Measurements from ENCODE around the gene MACROD2. TPM values are rescaled to one million over a fixed set of nuclear protein-coding genes. Genes with fewer than 3 reads are reported as not detected.

Gene MACROD2
- polyA plus RNA-seq, 1 donor from 2014 or later, result 23.2 TPM

- Histone ChIP-seq H3K4me3 (ENCODE audit: low read length) (no peak overlapping the region), H3K79me2 (replicated peaks; ENCODE audit: insufficient read depth, low read length) (no peaks in the 10 kb centered on the region), H3K9ac (ENCODE audit: low read length) (no peak overlapping the region), H4K20me1 (ENCODE audit: insufficient read depth) (no peaks in the 10 kb centered on the region), H3F3A (ENCODE audit: insufficient read depth, low read length, poor library complexity, severe bottlenecking) (no peaks in the 10 kb centered on the region), H2AFZ (ENCODE audit: low read depth, low read length) (no peak overlapping the region), H3K36me3 (ENCODE audit: insufficient read depth, low read length) (no peaks in the 10 kb centered on the region), H3K27ac (ENCODE audit: low read length) (no peak overlapping the region), H3K4me2 (ENCODE audit: low read length) (no peak overlapping the region), H3K9me3 (ENCODE audit: low read length) (no peaks in the 10 kb centered on the region), H3K9me2 (ENCODE audit: insufficient read depth, low read length) (no peaks in the 10 kb centered on the region), H3K27me3 (ENCODE audit: insufficient read depth, low read depth, low read length) (no peaks in the 10 kb centered on the region)
- no peak for TF ChIP-seq POLR2AphosphoS5 (IDR thresholded peaks at IDR 0.05)
- no peak for TF ChIP-seq TAF1 (IDR thresholded peaks at IDR 0.05; ENCODE audit: low read depth)
- TF ChIP-seq SMC3 (conservative IDR thresholded peaks at IDR 0.05; ENCODE audit: poor library complexity), result no peak
- no peak for TF ChIP-seq CTCF (IDR thresholded peaks at IDR 0.05; ENCODE audit: poor library complexity, severe bottlenecking)
- no peak for TF ChIP-seq RAD21 (conservative IDR thresholded peaks at IDR 0.05)
- no peak for TF ChIP-seq EZH2 (IDR thresholded peaks at IDR 0.05; ENCODE audit: borderline replicate concordance, insufficient read depth, low read length, poor library complexity, severe bottlenecking)
- no peak for TF ChIP-seq REST (IDR thresholded peaks at IDR 0.05; ENCODE audit: borderline replicate concordance)
- TF ChIP-seq EP300 (conservative IDR thresholded peaks at IDR 0.05; ENCODE audit: poor library complexity, severe bottlenecking), result no peak
- no peak for TF ChIP-seq MXI1 (conservative IDR thresholded peaks at IDR 0.05; ENCODE audit: poor library complexity, severe bottlenecking)
Measured at GRCh38 chr20:15986690-15987089, 1991.4 kb downstream of the MACROD2 start.

- Histone ChIP-seq H3K4me2 (ENCODE audit: low read length) (no peak overlapping the region), H3K27ac (ENCODE audit: low read length) (no peak overlapping the region), H3K9me3 (ENCODE audit: low read length) (peaks cover 3% of the 10 kb centered on the region), H3K4me3 (ENCODE audit: low read length) (no peak overlapping the region), H2AFZ (ENCODE audit: low read depth, low read length) (no peak overlapping the region), H3K9me2 (ENCODE audit: insufficient read depth, low read length) (no peaks in the 10 kb centered on the region), H3K36me3 (ENCODE audit: insufficient read depth, low read length) (no peaks in the 10 kb centered on the region), H3K79me2 (replicated peaks; ENCODE audit: insufficient read depth, low read length) (no peaks in the 10 kb centered on the region), H3K9ac (ENCODE audit: low read length) (no peak overlapping the region), H4K20me1 (ENCODE audit: insufficient read depth) (no peaks in the 10 kb centered on the region), H3F3A (ENCODE audit: insufficient read depth, low read length, poor library complexity, severe bottlenecking) (no peaks in the 10 kb centered on the region), H3K27me3 (ENCODE audit: insufficient read depth, low read depth, low read length) (no peaks in the 10 kb centered on the region)
- TF ChIP-seq SMC3 (conservative IDR thresholded peaks at IDR 0.05; ENCODE audit: poor library complexity) (no peak), CTCF (IDR thresholded peaks at IDR 0.05; ENCODE audit: poor library complexity, severe bottlenecking) (no peak), REST (IDR thresholded peaks at IDR 0.05; ENCODE audit: borderline replicate concordance) (no peak), TAF1 (IDR thresholded peaks at IDR 0.05; ENCODE audit: low read depth) (no peak)
Measured at GRCh38 chr20:15991279-15991678, 1996.0 kb downstream of the MACROD2 start.
